ENCODE measurements around the gene PPP1R12B.
A peak's percentile ranks its signal among the peaks of the same experiment; 100 is the strongest.
"Not testable (repeated sequence)": the region's sequence is repeated elsewhere in the genome, so short reads cannot be mapped to it uniquely, and the experiment has no call there.

PPP1R12B gene

DNA sequence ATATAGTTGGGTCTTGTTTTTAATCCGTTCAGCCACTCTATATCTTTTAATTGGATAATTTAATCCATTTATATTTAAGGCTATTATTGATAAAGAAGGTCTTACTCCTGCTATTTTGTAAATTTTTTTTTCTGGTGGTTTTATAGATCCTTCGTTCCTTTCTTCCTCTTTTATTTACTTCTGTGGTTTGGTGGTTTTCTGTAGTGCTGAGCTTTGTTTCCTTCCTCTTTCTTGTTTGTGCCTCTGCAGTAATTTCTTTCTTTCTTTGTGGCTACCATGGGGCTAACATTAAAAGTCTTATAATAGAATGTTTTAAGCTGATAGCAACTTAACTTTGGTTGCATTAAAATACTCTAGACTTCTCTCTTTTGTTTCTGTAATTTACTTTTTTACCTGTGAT, 135.5 kb downstream of the PPP1R12B start:
- not testable (repeated sequence) for DNase-seq (ENCODE audit: low spot score)

DNA sequence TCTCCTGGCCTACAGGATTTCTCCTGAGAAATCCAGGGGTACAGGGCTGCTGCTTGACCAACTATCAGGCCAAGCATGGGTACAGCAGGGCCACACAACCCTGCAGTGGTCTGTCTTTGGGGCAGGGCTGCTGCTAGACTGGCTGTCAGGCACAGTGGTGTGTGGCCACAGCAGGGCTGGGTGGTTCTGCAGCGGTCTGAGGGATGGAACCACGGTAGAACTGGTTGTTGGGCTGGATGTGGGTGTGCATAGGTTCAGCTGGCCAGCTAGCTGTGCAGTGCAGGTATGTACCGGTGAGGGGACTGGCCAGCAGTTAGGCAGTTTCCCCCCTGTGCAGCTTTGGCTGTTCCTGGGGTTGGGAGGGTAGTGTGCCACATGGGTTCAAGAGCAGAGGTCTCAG, 136.3 kb downstream of the PPP1R12B start:
- not testable (repeated sequence) for DNase-seq (ENCODE audit: low spot score)

DNA sequence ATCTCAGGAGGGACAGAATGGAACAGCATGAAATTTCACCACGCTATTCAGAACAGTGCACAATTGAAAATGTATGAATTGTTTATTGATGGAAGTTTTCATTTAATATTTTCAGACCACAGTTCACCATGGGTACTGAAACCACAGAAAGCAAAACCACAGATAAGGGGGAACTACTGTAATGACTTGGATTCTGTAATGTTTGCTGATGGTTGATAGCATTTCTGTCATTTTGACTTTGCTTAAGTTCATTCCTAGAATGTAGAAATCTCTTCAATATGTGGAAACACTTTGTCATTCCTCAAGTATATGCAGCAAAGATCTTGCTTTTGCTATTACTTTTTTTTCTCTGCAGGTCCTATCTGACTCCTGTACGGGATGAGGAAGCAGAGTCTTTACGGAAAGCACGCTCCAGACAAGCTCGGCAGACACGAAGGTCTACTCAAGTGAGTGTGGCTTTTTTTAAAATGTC, 139.7 kb downstream of the PPP1R12B start:
- not testable (repeated sequence) for DNase-seq (ENCODE audit: low spot score)

DNA sequence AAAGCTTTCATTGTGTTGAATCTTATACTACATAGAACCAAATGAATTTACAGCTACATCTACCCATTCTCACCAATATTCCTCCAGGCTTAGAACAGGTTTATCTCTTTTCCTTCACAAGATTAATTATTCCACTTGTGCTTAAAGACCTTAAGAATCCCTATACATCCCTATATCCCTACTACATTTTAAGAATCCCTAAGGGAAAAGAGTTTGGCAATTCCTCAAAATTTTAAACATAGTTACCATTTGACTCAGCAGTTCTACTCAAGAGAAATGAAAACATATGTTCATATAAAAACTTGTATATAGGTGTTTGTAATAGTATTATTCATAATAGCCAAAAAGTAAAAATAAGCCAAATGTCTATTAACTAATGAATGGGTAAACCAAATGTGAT, 140.6 kb downstream of the PPP1R12B start:
- not testable (repeated sequence) for DNase-seq (ENCODE audit: low spot score)

DNA sequence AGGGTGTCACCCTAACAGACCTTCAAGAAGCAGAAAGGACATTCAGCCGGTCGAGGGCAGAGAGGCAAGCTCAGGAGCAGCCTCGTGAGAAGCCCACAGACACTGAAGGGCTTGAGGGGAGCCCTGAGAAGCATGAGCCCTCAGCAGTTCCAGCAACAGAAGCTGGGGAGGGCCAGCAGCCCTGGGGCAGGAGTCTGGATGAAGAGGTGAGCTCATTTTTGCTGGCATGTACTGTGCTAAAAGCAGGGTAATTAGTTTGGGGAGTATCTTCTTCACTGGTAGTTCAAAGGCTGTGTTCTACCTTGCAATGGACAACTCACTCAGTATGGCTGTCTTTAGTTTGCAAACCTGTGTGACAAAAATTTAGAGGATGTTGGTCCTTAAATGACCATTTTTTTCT, 144.6 kb downstream of the PPP1R12B start:
- not testable (repeated sequence) for DNase-seq (ENCODE audit: low spot score)

DNA sequence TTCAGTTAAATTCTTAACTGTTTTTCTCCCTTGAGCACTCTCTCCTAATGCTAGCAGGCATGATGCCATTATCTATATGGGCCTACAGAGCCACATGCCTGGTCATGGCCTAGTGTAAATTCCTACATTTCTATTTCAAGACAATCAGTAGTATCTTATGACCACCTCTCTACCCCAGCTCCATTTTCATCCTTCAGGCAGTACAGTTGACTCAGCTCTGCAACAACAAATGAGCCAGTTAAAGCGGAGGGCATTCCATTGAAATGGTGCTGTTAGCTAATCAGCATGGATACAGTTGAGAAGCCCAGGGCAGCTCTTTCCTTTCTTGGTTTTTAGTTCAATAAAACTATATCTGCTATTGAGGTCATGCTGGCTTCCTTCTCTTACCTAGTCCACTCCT, 150.0 kb downstream of the PPP1R12B start:
- no peak for DNase-seq (ENCODE audit: low spot score)

DNA sequence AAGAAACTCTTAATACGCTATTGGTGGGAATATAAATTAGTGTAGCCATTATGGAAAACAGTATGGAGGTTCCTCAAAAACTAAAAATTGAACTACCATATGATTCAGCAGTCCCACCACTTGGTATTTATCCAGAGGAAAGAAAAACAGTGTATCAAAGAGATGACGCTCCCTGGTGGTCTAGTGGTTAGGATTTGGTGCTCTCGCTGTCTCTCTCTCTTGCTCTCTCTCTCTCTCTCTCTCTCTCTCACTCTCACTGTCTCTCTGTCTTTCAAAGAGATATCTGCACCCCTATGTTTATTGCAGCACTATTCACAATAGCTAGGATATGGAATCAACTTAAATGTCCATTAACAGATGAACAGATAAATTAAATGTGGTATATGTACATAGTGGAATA, 151.5 kb downstream of the PPP1R12B start:
- not testable (repeated sequence) for DNase-seq (ENCODE audit: low spot score)

DNA sequence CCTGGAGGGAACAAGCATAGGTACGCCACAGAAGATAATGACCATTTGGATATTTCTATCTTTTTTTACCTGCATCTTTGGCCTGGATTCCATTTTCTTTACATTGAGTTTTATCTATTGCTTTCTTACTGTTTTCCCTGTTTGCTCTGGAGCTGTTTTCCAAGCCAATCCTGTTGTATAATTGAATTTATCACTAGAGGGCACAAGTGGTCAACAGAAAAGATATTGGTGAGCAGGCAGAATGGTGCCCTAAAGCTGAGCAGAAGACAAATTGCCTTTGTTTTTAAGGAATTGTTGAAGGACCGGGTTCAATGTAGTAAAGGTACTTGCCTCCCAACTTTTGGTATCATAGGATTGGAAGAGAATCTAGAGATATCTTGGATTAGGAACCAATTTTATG, 152.8 kb downstream of the PPP1R12B start:
- DNase-seq (ENCODE audit: low spot score), result peak; percentile 24

DNA sequence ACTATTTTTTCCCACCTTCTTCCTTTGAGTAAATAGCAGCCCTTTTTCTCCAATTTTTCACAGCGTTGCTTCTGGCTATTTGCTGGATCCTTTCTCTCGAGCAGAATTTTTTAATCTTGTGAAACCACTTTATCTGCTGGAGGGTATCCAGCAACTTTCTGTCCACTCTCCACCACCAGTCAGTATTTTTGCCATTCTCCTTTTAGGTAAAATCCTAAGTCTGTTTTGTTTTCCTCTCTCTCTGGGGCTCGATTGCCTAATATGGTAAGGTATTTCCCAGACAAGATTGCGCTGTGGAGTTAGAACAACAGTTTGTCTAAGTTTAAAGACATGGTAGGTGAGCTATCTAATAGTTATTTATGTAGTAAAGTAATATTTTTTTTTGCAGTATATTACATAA, 156.9 kb downstream of the PPP1R12B start:
- DNase-seq (ENCODE audit: low spot score), result peak; percentile 31

DNA sequence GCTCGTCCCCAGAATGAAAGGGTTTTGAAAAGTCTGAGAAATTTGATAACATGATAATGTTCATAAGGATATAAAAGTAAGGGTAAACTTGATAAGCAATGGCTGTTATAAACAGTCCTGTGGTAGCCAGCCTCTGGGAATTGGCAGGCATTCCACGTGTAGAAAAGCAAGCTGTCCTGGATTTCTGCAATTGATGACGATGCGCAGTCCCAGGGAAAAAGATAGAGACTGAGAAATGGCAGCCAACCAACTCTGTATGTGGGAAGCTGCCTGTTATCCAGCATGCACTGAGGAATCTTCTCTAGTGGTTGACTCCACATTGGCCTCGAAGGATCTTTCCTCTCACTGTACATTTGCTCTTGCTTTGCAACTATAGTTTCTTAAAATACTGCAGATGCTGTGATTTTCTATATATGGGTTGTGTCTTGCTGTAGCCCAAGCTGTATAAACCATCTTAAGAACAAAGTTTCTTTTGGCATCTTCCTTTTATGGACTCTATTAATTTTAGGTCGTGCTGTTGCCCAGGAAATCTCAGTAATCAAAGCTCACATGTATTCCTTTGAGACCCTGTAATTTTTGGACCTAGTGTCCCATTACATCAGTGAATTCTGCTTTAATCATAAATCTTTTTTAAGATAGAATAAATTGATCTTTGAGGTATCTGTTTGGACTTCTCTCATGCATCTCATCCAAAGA, 157.5 kb downstream of the PPP1R12B start:
- DNase-seq (ENCODE audit: low spot score), result peak; percentile 0

DNA sequence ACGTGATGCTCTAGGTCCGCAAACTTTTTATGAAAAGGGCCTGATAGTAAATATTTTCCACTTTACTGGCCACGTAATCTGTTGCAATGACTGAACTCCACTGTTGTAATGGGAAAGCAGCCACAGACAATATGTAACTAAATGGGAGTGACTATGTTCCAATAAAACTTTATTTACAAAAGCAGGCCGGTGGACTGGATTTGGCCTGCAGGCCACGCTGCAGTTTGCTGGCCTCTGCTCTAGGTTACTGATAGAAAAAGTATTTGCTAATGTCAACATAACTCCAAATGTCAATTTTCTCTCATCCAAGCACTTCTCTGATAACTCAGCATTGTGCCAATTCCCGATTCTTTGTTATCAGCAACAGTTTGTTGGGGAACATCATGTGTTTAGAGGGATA, 160.4 kb downstream of the PPP1R12B start:
- not testable (repeated sequence) for DNase-seq (ENCODE audit: low spot score)

DNA sequence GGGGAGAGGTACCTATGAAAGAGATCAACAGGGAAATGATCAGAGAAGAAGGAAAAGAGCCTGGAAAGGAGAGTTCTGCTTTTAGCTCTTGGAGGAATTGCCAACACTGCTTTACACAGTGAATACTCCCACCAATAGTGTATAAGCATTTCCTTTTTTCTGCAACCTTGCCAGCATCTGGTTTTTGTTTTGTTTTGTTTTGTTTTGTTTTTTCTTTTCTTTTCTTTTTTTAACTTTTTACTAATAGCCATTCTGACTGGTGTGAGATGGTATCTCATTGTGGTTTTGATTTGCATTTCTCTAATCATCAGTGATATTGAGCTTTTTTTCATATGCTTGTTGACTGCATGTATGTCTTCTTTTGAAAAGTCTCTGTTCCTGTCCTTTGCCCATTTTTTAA, 165.4 kb downstream of the PPP1R12B start:
- DNase-seq (ENCODE audit: low spot score), result not testable (repeated sequence)

DNA sequence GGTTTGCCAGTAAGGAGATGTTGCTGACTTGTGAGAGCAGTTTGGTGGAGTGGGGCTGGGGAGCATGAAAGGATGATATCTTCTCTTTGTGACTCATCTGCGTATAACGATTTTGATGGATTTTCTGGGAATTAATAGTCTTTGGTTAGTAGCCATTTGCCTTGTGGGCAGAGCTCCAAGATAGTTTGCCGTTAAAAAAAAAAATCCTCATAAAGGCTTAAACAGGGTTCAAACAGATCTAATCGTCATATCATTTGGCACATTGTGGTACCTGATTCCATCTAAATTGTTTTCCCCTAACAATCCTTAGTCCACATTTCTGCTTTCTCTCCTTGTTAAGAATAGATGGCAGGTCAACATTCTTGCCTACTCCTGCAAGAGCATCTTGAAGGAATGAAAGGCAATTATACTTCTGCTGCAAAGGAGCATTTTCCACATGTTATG, 168.0 kb downstream of the PPP1R12B start:
- DNase-seq (ENCODE audit: low spot score), result no peak

DNA sequence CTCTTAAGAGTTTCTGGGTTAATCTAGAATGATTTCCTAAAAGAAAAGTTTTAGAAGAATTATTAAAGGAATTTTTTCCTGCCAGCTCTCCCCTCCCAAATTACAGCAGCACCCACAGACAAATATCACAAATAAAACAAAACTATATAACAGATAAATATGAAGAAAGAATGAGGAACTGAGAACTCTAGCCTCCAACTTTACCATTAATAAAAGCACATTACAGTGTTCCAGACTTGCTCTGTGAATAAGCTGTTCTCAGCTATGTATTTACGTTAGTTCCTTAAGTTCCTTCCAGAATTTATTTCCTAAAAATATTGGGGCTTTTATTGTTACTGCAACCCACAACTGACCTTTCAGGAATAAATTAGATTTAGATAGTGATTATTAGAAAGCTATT, 168.6 kb downstream of the PPP1R12B start:
- DNase-seq (ENCODE audit: low spot score), result not testable (repeated sequence)

DNA sequence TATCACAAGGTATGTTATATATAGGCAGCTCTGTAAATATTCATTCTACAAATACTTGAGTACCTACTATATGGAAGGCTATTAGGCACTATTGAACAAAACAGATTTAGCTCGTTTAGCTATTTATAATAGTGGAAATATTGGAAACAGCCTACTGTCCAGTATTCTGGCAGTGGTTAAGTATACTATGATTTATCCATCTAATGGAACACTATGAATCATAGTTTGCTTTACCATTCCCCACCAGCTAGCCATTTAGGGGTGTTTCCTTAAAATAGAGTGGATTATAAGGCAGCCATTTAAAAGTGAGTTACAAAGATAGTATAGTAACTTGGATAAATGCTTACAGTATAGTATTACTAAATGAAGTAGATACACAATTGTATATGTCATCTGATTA, 169.7 kb downstream of the PPP1R12B start:
- not testable (repeated sequence) for DNase-seq (ENCODE audit: low spot score)

DNA sequence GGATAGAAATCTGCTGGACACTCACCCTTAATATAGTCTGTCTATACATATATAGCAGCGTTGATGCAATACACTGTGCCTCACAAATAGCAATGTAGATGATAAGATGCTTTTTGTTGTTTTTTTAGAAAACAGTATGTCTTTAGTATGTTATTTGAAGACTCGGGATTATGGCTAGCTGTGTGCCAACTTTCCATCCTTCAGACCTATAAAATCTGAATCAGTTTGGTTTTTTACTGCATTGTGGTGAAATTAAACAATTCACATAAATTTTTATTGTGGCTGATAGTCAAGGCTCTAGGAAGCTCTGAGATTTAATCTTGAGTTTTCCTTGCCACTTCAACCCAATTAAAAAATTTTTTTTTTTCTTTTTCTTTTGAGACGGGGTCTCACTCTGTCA, 170.4 kb downstream of the PPP1R12B start:
- DNase-seq (ENCODE audit: low spot score), result not testable (repeated sequence)

DNA sequence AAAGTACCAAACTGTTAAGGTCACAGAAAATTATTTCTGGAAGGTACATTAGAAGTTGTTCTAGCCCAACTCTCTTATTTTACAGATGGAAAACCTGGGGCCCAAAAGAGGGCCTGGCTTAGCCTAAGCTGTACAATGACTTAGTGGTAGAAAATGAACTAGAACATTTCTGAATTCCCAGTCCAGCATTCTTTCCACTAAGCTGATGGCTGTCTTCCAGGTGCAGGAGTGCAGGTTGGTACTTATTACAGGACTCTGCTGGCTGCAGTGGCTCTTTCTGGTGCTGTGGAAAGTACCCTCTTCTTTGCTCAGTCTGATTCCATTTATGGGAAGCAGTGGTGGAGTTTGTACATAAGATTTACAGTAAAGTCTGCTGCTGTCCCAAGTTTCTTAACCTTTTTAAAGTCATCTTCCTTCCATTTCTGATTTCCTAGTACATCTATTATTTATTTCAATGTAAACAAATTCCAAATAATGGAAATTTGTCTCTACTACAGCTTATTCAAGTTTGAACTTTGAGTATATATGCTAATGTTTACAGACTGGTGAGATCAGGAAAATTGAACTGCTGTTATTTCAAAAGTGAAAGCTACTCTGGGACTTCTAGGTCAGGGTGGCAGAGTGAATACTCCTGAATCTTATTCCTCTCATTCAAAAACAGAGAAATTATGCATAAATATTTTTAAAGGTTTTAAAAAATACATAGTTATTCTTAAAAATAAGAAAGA, 171.8 kb downstream of the PPP1R12B start:
- DNase-seq (ENCODE audit: low spot score), result not testable (repeated sequence)

DNA sequence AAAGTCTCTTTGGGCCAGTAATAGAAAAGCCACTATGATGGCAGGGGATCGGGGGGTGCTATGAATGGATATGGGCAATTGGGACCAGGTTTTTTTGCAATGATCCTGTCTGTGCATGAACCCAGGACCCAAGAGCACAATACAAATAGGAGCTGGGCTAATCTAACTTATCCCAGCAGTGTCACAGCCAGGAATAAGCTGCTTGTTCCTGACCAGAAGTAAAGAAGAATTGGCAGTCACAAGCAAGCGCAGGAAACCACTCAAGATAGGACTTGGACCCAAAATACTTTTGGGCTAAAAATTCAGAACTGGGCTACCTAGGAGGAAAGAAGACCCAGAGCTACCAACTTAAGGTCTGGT, 172.3 kb downstream of the PPP1R12B start:
- not testable (repeated sequence) for DNase-seq (ENCODE audit: low spot score)

DNA sequence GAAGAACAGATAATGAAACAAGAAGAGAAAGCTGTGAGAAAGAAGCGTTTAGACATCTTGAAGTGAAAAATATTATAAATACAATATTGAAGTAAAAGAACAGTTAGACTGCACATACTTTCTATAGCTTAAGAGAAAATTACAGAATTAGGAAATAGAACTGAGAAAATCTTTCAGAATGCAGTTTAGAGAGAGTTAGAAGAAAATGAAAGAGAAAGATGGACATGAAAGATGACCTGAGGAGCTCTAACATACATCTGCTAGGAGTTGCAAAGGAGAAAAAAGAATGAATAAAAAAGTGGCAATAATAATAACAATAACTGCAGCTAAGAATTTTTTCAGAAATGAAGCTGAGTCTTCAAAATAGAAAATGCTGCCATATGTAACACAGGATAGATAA, 173.0 kb downstream of the PPP1R12B start:
- not testable (repeated sequence) for DNase-seq (ENCODE audit: low spot score)

DNA sequence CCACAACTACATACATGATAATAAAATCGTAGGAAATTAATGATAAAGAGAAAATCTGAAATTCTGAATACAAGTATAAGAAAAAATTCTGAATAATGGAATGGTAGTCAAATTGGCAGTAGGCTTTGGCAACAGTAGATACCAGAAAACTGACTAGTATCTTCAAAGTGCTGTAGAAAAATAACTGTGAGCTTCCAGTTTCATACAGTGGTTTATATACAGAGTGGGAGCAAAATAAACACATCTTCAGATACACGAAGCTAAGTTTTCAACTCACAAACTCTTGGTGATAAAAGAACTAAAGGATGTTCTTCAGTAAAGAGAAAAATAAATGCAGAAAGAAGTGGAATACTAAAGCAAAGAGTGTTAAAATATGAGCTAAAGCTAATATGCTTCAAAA, 173.4 kb downstream of the PPP1R12B start:
- no peak for DNase-seq (ENCODE audit: low spot score)

DNA sequence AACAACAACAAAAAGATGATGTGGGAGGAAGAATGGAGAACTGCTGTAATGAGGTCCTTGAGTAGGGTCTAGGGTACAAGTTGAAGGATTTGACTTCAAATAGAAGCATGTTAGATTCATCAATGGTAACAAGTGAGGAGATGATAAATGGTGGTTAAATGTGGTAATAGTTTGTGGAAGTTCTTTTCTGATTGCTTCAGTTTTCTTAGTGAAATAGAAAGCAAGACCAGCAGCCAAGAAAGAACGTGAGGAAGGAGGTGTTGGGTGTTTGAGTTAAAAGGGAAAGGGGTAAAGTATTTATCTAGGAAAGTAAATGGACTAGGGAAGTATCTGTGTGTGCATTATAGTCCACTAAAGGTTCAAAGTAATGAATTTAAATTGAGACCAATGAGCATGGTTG, 177.6 kb downstream of the PPP1R12B start:
- DNase-seq (ENCODE audit: low spot score), result not testable (repeated sequence)

DNA sequence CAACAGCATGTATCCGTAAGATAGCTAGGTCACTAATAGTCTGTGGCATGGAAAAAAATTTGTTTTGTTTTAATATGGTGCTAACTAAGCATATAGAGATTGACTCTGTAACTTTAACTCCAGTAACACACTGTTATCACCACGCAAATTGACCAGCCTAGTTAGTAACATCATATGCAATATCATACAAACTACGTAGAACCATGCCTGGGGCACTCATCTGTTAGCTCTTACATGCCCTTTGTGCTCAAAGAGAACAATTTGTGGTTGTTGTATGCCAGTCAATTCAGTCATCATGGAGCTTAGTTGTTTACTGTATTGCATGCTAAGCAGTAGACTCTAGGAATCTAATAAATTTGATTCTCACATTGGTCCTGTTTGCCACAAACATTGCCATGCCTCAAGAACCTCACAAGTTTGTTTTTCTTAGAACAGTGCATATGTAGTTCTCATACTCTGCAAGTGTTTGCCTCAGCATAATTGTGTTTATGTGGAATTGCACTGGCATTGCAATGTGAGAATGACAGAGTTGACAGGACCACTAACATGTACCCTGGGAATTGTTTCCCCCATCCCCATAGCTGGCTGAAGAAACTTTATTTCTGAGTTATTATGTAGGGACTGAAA, 179.7 kb downstream of the PPP1R12B start:
- DNase-seq (ENCODE audit: low spot score), result not testable (repeated sequence)

DNA sequence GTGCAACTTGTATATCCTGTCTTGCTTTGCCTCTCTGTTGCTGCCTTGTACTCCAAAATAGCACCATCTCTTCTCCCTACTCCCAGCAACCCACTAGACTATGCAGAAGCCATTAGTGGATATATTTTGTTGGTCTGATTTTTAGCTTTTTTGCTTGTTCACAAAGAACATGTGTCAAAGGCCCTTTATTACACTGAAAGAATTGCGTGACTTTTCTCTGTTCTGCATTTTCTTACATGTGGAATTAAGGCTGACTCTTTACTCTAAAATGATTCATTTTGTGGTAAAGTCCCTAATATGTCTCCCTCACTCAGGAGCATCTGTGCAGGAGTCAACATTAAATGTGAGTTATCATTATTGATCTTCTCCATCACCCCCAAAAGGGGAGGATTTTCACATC, 182.2 kb downstream of the PPP1R12B start:
- not testable (repeated sequence) for DNase-seq (ENCODE audit: low spot score)

Data from GM03348 (cell line).